ENCODE measurements around the gene VAMP2. TPM values are rescaled to one million over a fixed set of nuclear protein-coding genes. Genes with fewer than 3 reads are reported as not detected.

The VAMP2 gene, protein sequence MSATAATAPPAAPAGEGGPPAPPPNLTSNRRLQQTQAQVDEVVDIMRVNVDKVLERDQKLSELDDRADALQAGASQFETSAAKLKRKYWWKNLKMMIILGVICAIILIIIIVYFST
- 77.0 TPM for total RNA-seq
- long read RNA-seq, transcript VAMP2-203 (4 exons, 557 nt): minor isoform, 8 of 65 reads
- long read RNA-seq, transcript VAMP2-201 (5 exons, 2,153 nt): major isoform, 42 of 65 reads
- long read RNA-seq, partial matches to known transcripts: 6 of 65 reads
- long read RNA-seq, other reads (novel, unspliced or antisense): 9 of 65 reads

DNA sequence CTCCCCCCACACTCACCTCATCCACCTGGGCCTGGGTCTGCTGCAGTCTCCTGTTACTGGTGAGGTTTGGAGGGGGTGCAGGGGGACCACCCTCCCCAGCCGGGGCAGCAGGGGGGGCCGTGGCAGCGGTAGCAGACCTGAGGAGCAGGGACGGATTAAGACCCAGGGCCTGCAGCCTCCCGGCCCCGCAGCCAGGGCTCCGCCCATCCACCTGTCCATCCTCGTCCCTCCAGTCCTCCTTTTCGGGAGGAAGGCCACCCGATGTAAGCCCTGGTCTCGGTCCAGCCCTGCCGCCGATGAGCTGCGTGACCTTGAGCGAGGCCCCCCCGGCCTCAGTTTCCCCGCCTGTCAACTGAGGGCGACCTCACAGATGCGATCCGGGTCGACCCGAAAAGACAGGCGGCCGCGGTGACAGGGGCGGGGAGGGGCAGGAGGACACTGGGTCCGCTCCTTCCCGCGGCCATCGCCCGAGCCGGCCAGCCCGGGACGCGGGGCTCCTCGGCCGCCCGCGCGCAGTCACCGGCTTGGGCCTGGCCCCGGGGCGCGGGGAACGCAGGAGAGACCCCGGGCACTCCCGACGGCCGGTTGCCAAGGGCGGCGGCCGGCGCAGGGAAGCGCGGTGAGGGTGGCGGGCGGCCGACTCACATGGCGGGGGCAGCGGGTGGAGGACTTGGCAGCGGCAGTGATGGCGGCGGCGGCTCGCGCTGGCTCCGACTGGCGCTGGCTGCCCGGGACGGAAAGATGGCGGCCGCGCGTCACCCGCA is at the start of gene VAMP2:
Gene VAMP2, minus strand, starts transcription at position 716 of the 764 bp plus-strand sequence. Its CDS starts 69 bp downstream, at position 647.
- Histone ChIP-seq H3K27me3 (ENCODE audit: low read depth) (no peaks in the 10 kb centered on the region), H3K4me1 (peaks cover 62% of the 10 kb centered on the region), H3K27ac (peak within 1 kb of the TSS; percentile 99), H3K9me3 (no peaks in the 10 kb centered on the region), H3K4me3 (peak within 1 kb of the TSS; percentile 93), H3K36me3 (peaks cover 26% of the 10 kb centered on the region)
- DNase-seq (peak; percentile 89), ATAC-seq (peak; percentile 78 to 81)
- intact Hi-C loops (cut with DNase I): no loop called here
- TF ChIP-seq CTCF (IDR thresholded peaks at IDR 0.05): no peak

DNA sequence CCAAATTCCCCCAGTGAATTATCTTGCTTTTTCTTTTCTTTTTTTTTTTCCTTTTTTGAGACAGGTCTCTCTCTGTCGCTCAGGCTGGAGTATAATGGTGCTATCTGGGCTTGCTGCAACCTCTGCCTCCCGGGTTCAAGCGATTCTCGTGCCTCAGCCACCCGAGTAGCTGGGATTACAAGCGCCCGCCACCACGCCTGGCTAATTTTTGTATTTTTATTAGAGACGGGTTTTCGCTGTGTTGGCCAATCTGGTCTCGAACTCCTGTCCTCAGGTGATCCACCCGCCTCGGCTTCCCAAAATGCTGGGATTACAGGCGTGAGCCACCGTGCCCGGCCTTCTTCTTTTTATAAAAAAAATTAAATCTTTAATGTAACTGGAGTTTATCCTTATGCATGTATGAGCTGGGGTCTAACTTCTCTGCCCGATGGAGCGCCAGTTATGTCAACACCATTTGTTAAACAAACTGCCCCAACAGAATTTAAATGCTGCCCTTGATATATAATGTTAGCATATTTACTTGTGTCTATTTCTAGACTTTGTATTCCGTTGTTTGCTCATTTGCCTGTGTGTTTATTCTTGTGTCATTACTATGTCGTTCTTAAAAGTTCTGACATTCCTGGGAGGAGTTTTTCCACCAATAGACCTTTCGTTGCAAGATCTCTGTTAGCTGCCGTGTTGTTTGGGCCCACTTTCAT is 48.2 kb upstream of the VAMP2 start:
- Histone ChIP-seq H3K27ac (peak overlapping the region; percentile 84), H3K27me3 (ENCODE audit: low read depth) (no peaks in the 10 kb centered on the region), H3K9me3 (no peaks in the 10 kb centered on the region), H3K36me3 (no peaks in the 10 kb centered on the region), H3K4me3 (peak overlapping the region; percentile 72), H3K4me1 (peaks cover 15% of the 10 kb centered on the region)
- DNase-seq (no peak), ATAC-seq (peak; percentile 3 to 56)
- intact Hi-C loops (cut with DNase I): no loop called here
- TF ChIP-seq CTCF (IDR thresholded peaks at IDR 0.05): no peak

- ATAC-seq: peak; percentile 96 to 99
- peaks cover 15% of the 10 kb centered on the region for H3K4me1 ChIP-seq
- peak within 1 kb of the TSS; percentile 84 for H3K27ac ChIP-seq
- DNase-seq: peak; percentile 94
- no peak for TF ChIP-seq CTCF (IDR thresholded peaks at IDR 0.05)
- no peaks in the 10 kb centered on the region for H3K27me3 ChIP-seq (ENCODE audit: low read depth)
- H3K4me3 ChIP-seq: peak within 1 kb of the TSS; percentile 72
- intact Hi-C loops (cut with DNase I): no loop called here
- H3K9me3 ChIP-seq: no peaks in the 10 kb centered on the region
- no peaks in the 10 kb centered on the region for H3K36me3 ChIP-seq
Measured at GRCh38 chr17:8209907-8210760, 47.4 kb upstream of the VAMP2 start, which contains the start of gene AURKB. TSS of gene AURKB (minus strand) at chr17:8210575. CDS start at chr17:8210224, 351 bp downstream.

GRCh38 chr17:8206536-8206935 is 43.8 kb upstream of the VAMP2 start:
- Histone ChIP-seq H3K36me3 (no peaks in the 10 kb centered on the region), H3K9me3 (no peaks in the 10 kb centered on the region), H3K4me1 (peaks cover 15% of the 10 kb centered on the region), H3K4me3 (no peak overlapping the region), H3K27me3 (ENCODE audit: low read depth) (no peaks in the 10 kb centered on the region), H3K27ac (no peak overlapping the region)
- intact Hi-C loops (cut with DNase I): no loop called here
- DNase-seq (no peak), ATAC-seq (no peak)
- TF ChIP-seq CTCF (IDR thresholded peaks at IDR 0.05): no peak
